KOPT-K1 (cell line): ENCODE measurements around the gene COMMD2.

Source experiments
- H3K27ac ChIP-seq: fragments of 200-600 bp; sonication (generic); 2 replicates; pipeline ENCODE4 v1.5.1; 2016; ENCODE audit warnings: antibody characterized with exemption, mild to moderate bottlenecking, low read depth, low read length; ENCODE audit not compliant: poor library complexity, severe bottlenecking
- H3K36me3 ChIP-seq: fragments of 200-600 bp; sonication (generic); 2 replicates; pipeline ENCODE4 v1.5.1; 2017; ENCODE audit warnings: antibody characterized with exemption, mild to moderate bottlenecking, low read length, moderate library complexity; ENCODE audit not compliant: insufficient read depth
- H3K9me3 ChIP-seq: fragments of 200-600 bp; sonication (generic); 2 replicates; pipeline ENCODE4 v1.5.1; 2017; ENCODE audit warnings: antibody characterized with exemption, low read length, mild to moderate bottlenecking; ENCODE audit not compliant: insufficient read depth, poor library complexity, severe bottlenecking

The COMMD2 gene

DNA sequence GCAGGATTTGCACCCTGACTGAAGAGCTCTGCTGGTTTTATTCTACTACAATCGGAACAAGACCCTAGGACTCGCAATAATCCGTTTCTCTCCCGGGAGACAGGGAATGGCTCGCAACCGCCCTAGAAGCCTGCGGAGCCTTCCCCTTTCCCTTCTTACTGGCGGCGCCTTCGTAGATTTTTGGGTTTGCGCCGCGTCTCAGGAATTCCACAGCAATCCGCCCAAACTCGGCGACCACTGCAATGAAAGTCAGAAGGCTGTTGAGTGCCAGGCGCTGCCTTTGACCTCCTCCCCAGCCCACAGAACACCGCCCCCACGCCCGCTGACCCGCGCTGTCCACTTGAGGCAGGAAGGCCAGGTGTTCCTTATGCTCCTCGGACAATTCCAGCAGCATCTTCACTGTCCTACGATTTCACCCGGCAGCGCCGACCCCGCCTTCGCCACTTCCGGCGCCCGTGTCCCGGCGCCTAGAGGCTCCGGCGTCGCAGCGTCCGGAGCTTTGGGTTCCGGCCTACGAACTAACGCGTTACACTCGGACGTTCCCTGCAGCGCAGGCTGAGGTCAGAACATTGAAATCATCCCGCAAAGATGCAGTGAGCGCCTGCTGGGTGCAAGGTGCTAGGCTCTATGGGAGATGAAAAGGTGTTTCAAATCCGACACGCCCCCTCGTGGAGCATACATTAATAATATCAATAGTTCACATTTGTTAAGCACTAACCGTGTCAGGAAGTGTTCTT lies at the start of gene COMMD2:
Gene COMMD2, minus strand, starts transcription at position 439 of the 737 bp plus-strand sequence. Its CDS starts 45 bp downstream, at position 394.
- H3K36me3 ChIP-seq = peaks cover 27% of the 10 kb centered on the region
- no peaks in the 10 kb centered on the region for H3K9me3 ChIP-seq
- H3K27ac ChIP-seq = peak within 1 kb of the TSS; percentile 53

DNA sequence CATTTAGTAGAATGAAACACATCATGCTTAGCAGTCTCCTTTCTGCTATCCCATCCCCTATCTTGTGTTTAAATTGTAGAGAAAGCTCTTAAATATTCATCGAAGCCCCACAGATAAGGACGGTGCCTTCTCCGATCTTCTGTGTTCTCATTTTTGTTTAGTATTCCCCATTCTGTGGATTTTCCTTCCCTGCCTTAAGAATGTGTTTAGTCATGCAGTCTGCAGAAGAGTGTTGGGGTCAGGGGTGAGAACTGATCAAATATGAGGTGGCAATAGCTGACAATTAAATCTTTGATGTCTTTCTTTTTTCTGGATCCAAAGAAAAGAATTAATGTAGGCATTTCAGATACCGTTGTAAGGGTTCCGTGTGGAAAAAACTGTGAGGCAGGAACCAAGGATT lies 49.4 kb upstream of the COMMD2 start:
- Histone ChIP-seq H3K9me3 (no peaks in the 10 kb centered on the region), H3K36me3 (no peaks in the 10 kb centered on the region), H3K27ac (no peak overlapping the region)

DNA sequence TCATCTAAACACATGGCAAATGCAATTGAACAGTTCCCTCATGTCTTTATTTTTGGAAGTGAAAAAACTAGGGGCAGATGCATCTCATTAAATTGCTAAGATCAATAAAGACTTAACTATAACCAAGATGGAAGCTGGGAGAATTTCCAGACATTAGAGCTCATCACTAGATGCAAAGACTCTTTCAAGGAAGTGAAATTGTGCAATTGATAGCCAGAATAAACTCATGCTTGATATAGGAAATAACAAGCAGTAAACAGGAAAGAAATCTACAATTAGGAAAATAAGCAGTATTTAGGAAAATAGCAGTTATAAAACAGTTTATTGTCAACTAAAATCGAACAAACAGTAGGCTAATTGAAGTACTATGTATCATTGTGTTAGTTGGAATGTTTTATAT lies 48.9 kb upstream of the COMMD2 start:
- Histone ChIP-seq H3K27ac (no peak overlapping the region), H3K9me3 (no peaks in the 10 kb centered on the region), H3K36me3 (no peaks in the 10 kb centered on the region)

DNA sequence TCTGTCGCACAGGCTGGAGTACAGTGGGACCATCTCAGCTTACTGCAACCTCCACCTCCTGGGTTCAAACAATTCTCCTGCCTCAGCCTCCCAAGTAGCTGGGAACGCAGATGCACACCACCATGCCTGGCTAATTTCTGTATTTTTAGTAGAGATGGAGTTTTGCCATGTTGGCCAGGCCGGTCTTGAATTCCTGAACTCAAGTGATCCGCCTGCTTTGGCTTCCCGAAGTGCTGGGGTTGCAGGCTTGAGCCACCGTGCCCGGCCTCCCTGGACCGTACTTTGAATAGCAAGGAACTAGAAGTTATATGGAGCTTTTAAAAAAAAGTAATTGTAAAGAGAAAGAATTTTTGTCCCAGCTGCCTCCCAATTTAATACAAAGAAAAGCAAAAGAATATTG lies 48.4 kb upstream of the COMMD2 start:
- Histone ChIP-seq H3K9me3 (no peaks in the 10 kb centered on the region), H3K27ac (no peak overlapping the region), H3K36me3 (no peaks in the 10 kb centered on the region)

DNA sequence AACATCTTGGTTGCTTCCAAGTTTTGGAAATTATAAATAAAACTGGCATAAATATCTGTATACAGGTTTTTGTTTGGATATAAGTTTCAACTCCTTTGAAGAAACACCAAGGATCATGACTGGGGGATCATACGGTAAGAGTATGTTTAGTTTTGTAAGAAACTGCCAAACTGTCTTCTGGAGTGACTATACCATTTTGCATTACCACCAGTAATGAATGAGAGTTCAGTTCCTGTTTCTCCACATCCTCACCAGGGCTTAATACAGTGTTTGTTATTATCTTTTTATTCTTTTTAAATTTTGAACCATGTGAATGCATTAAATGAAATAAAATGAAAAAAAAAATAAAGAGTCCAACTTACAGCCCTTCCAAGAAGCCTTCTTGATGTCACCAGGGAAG lies 43.7 kb upstream of the COMMD2 start:
- H3K36me3 ChIP-seq = no peaks in the 10 kb centered on the region
- no peaks in the 10 kb centered on the region for H3K9me3 ChIP-seq
- no peak overlapping the region for H3K27ac ChIP-seq

DNA sequence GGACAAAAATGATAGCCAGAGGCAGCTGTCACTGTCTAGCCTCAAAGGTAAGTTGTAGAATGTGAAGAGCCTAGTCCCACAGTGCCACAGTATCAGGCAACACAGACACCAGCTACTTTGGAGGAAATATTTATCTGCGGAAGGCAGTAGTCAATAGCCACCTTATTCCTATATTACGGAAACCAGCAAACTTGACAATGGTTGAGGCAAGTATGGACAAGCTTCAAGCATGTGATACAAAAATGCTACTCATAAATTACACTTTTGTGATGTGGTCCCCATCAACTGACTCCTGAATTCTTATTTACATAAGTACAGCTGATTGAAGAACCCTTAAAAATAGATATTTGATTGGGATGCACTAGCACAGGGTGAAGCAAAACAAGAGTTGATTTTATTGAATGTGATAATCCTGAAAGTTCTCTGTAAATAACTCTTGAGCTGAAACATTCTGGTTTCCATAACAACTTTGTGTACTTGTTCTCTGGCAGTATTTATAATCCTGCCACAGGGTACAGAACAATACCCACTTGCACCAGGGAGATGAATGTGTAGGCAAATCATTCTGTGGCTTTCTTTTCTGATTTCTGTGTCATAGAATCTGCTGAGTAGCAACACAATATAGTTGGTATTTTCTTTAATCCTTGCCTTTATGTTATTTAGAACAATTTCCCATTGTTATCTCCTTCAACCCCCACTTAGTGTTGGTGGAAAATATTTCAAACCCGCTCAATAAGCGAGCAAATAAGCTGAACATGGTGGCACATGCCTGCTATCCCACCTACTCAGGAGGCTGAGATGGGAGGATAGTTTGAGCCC lies 40.4 kb upstream of the COMMD2 start, which contains the start of gene ANKUB1:
Gene ANKUB1, minus strand, starts transcription at position 103 of the 819 bp plus-strand sequence. CDS start 188 bp downstream, outside the sequence.
- Histone ChIP-seq H3K9me3 (no peaks in the 10 kb centered on the region), H3K36me3 (no peaks in the 10 kb centered on the region), H3K27ac (no peak within 1 kb of the TSS)

DNA sequence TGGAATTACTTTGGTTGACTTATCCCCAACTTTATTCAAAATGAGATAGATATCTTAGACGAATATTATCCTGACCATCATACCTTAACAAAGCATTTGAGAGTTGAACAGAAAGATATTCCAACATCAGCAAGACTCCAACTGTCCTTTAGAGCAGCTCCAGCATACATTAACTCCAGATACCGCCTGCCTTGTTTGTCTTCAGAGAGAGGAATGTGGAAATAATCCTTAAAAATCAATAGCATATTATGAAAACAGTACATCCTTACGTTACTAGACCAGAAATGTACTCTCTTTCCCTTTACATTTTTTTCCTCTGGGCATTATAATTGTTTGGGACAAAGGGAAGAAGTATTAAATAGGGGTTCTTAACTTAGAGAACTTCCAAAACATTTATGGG lies 38.4 kb upstream of the COMMD2 start:
- Histone ChIP-seq H3K36me3 (no peaks in the 10 kb centered on the region), H3K9me3 (no peaks in the 10 kb centered on the region), H3K27ac (no peak overlapping the region)

DNA sequence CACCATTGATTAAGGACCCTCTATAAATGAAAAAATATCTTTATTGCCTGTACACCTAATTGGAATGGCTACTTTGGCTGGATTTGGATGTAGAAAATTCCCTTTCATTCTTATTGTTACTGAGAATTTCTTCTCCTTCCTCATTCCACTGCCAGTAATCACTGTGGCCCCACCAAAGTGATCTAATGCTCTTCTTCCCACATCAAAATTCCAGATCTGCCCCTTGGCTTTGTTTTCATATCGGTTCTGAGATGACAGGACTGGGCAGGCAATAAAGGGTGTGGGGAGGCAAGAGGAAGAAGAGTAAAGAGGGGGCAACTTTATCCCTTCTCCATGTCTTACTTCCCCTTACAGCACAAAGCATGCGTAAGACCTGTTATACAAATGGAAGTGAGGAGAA lies 38.0 kb upstream of the COMMD2 start:
- Histone ChIP-seq H3K36me3 (no peaks in the 10 kb centered on the region), H3K9me3 (no peaks in the 10 kb centered on the region), H3K27ac (no peak overlapping the region)

DNA sequence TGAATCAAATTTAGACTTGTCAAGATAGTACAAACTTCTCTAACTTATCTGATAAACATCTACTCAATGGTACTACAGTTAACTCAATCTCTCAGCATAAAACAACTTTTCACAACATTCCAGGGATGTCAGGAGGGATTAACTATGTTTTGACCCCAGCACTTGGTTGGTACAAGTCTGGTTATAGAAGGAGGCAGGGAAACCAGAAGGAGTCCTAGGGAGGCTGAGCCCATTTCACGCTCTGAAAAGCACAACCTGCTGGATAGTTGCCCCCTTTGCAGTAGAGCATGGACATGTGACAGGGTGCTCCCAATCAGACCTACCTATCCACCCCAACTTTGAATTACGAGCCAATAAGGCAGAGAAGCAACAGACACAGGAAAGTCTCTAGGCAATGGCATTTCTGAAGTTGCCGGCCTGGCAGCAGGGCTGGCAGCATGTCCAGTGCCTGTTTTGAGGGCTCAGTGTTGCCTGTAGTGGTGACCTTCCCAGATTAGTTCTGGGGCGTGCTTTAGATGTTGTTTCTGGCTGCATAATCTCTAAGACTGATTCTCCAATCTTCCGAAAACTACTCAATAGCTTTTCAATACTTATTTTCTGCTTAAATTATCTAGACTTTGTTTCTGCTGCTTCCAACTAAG lies 31.9 kb upstream of the COMMD2 start:
- H3K9me3 ChIP-seq = no peaks in the 10 kb centered on the region
- H3K27ac ChIP-seq = no peak overlapping the region
- no peaks in the 10 kb centered on the region for H3K36me3 ChIP-seq

DNA sequence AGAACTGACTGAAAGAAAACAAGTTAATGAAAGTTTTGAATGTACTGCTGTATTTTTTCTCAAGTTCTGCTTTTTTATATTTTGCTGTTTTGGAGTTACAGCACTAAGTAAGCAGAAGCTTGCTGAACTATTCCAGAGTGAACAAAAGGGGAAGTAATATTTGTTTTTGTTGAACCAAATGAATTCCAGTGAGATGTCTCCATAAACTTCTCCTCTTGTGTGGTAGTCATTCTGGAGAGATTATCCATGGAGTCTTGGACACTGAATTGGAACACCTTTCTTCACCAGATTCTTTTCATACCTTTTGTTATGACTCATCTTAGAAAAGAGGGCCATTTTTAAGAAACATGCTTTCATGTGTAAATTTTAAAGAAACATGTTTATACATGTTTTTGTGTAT lies 31.3 kb upstream of the COMMD2 start:
- H3K27ac ChIP-seq = no peak overlapping the region
- H3K36me3 ChIP-seq = no peaks in the 10 kb centered on the region

DNA sequence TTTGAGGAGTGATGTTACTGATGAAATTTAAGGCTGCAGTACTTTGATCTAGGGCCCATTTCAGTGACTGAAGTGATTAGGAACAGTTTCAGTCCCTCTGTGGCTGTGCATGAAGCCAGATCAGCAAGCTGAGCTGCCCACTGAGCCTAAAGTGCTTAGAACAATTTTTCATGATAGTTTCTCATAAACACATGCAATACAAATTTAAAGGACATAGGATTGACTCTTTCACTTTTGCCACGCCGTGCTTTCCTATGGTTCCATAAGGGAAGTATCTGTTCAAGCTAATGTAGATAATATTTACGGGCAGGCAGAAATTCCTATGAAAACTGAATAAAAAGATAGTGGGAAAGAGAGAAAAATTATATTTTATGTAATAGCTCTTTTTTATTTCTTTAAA lies 29.5 kb upstream of the COMMD2 start:
- H3K36me3 ChIP-seq = no peaks in the 10 kb centered on the region
- H3K9me3 ChIP-seq = no peaks in the 10 kb centered on the region
- no peak overlapping the region for H3K27ac ChIP-seq

More for the DNA sequence above, 31.3 kb upstream of the COMMD2 start:
- H3K9me3 ChIP-seq = no peaks in the 10 kb centered on the region

DNA sequence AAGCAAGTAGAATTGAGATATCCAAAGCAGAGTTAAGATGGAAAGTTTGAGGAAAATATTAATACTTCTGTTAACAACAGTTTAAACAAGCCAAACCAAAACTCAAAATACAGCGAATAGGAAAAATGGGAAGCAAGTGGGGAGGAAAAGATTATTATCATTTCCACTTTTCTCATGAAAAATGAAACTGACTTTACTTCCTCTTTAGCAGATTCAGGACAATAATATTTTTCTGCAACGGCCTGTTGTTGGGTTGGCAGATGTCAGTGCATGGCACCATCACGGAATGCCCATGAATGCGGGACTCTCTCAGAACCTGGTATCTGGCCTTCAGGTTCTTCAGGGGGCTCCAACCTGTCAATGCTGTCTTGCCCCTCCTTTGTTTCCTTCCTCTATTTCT lies 28.9 kb upstream of the COMMD2 start:
- H3K36me3 ChIP-seq = no peaks in the 10 kb centered on the region
- H3K9me3 ChIP-seq = no peaks in the 10 kb centered on the region
- no peak overlapping the region for H3K27ac ChIP-seq

DNA sequence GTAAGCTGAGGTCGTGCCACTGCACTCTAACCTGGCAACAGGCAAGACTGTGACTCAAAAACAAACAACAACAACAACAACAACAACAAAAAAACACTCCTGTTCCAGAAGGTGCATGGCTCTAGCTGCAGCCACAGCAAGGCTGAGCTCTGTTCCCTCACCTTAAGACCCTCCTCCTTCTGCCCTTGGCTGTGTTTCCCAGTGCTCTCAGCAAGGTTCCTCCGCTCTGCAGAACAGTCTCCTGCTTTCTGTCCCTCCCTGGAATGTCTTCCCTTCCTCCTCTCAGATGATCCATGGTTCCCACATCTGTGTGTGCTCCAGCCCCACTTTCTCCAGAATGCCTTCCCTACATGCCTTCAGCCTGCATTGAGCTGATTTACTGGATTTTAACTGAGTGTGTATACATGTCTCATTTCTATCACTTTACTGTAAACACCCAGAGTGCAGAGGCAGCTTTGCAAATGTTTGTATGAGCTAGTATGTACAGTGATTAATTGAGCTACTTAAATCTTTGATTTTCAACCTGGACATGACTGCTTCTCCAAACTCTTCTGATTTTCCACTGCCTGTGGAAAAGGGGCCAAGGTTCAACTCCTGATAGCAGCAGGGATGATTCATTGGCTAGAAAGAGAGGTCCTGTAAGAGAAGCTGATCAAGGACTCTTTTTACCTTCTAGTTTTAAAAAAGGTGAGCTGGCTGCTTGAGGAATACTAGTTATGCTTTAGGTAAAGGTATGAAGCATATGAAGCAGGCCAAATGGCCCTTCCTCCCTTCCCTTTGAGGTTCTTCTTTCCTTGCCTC lies 25.3 kb upstream of the COMMD2 start:
- no peaks in the 10 kb centered on the region for H3K9me3 ChIP-seq
- no peak overlapping the region for H3K27ac ChIP-seq
- H3K36me3 ChIP-seq = no peaks in the 10 kb centered on the region

DNA sequence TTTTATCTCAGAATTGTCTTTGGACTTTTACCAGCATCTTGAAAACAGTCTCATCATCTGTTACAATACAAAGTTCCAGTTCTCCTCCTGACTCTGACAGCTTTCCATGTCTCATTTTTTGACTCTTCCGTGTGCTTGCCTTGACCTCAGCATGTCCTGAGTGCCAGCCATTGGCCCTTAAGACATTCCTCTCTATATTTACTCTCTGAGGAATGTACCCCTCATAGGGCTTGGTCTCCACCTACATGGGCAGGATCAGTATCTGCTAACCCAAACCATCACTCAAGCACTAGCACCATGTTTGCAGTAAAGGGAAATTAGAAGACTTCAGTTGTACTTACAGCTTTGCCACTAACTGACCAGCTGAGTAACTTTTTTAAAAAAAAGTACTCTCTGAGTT lies 23.9 kb upstream of the COMMD2 start:
- H3K27ac ChIP-seq = no peak overlapping the region
- H3K9me3 ChIP-seq = no peaks in the 10 kb centered on the region
- H3K36me3 ChIP-seq = no peaks in the 10 kb centered on the region

DNA sequence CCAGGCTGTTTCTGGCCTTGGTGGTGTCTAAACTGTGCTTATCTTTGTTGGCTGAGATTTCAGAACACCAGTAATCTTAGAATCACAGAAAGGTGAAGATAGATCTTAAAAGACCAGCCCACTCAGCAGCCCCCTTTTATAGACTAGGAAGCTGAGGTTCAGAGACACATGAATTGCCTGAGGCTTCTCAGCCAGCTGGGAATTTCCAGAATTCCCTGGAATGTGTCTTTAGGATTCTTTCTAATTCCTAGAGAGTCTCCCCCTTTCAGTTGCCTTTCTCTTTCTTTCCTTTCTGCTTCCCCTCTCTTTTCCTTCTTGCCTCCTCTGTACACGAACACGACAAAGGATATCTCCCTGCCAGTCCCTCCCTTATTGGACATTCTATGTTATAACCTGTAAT lies 20.6 kb upstream of the COMMD2 start:
- no peaks in the 10 kb centered on the region for H3K36me3 ChIP-seq
- H3K27ac ChIP-seq = no peak overlapping the region
- no peaks in the 10 kb centered on the region for H3K9me3 ChIP-seq
